Stimulated activated naive CD4-positive, alpha-beta T cell (primary cell): Measurements from ENCODE around the gene DENND1A.
A peak's percentile ranks its signal among the peaks of the same experiment; 100 is the strongest.

Experiments
- DNase-seq, 6 experiments: peaks; one replicate each; lab custom pipeline; 2025; lab: John Stamatoyannopoulos, UW

The DENND1A gene

GRCh38 chr9:123357743-123358059 lies 572.2 kb downstream of the DENND1A start:
- no peak for DNase-seq

GRCh38 chr9:123356851-123357742 lies 572.8 kb downstream of the DENND1A start:
- no peak for DNase-seq

GRCh38 chr9:123355761-123356431 lies 574.0 kb downstream of the DENND1A start, which contains the start of gene CRB2:
TSS of gene CRB2 (plus strand) at chr9:123356197. CDS start at chr9:123356261, 64 bp downstream.
- no peak for DNase-seq

GRCh38 chr9:123354806-123355508 lies 575.0 kb downstream of the DENND1A start:
- no peak for DNase-seq

GRCh38 chr9:123353984-123354591 lies 575.8 kb downstream of the DENND1A start:
- peak in 5 of 6 experiments; percentile 11 to 49 (median 31) for DNase-seq

GRCh38 chr9:123353041-123353440 lies 576.9 kb downstream of the DENND1A start:
- DNase-seq: no peak

GRCh38 chr9:123350590-123351310 lies 579.2 kb downstream of the DENND1A start:
- DNase-seq: no peak

- DNase-seq: peak; percentile 16 to 81 (median 49)
Measured at GRCh38 chr9:123349691-123350480, 580.0 kb downstream of the DENND1A start.

- DNase-seq: no peak
Measured at GRCh38 chr9:123349033-123349432, 580.9 kb downstream of the DENND1A start.

GRCh38 chr9:123348317-123348992 lies 581.5 kb downstream of the DENND1A start:
- no peak for DNase-seq

GRCh38 chr9:123347289-123348060 lies 582.5 kb downstream of the DENND1A start:
- no peak for DNase-seq

GRCh38 chr9:123346826-123347225 lies 583.1 kb downstream of the DENND1A start:
- no peak for DNase-seq

GRCh38 chr9:123346026-123346425 lies 583.9 kb downstream of the DENND1A start:
- no peak for DNase-seq

GRCh38 chr9:123345567-123345955 lies 584.4 kb downstream of the DENND1A start:
- DNase-seq: no peak

- DNase-seq: no peak
Measured at GRCh38 chr9:123344192-123344949, 585.6 kb downstream of the DENND1A start.

- DNase-seq: no peak
Measured at GRCh38 chr9:123343443-123344191, 586.3 kb downstream of the DENND1A start.

GRCh38 chr9:123342247-123342646 lies 587.7 kb downstream of the DENND1A start:
- no peak for DNase-seq

- DNase-seq: no peak
Measured at GRCh38 chr9:123341816-123342215, 588.1 kb downstream of the DENND1A start.
